Ishikawa (cell line): ENCODE results near the gene CAMTA1.

ENCODE experiments used
- EP300 ChIP-seq: IDR thresholded peaks from 2 replicates; pipeline ENCODE4 v1.6.1; 2012; ENCODE audit warnings: borderline replicate concordance
- REST ChIP-seq: IDR thresholded peaks from 2 replicates; pipeline ENCODE4 v1.6.1; 2012; ENCODE audit warnings: low read depth, mild to moderate bottlenecking
- TAF1 ChIP-seq: IDR thresholded peaks from 2 replicates; pipeline ENCODE4 v1.6.1; 2012; ENCODE audit warnings: low read depth, mild to moderate bottlenecking
- YY1 ChIP-seq: IDR thresholded peaks from 2 replicates; pipeline ENCODE4 v1.6.1; 2012; ENCODE audit warnings: low read depth
- TF ChIP-seq, protein P1 (sequence below): IDR thresholded peaks from 2 replicates; pipeline ENCODE4 v1.6.1; 2012

- no peak for TF ChIP-seq REST
- TF ChIP-seq YY1, result no peak
- no peak for TF ChIP-seq TAF1
- TF ChIP-seq, protein P1, sequence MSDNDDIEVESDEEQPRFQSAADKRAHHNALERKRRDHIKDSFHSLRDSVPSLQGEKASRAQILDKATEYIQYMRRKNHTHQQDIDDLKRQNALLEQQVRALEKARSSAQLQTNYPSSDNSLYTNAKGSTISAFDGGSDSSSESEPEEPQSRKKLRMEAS, result no peak
- TF ChIP-seq EP300, result no peak
Measured at GRCh38 chr1:7128293-7128692, 343.0 kb downstream of the CAMTA1 start.
